HG03439 (cell line): ENCODE measurements around the gene BCAR1.
"Not testable (repeated sequence)": the region's sequence is repeated elsewhere in the genome, so short reads cannot be mapped to it uniquely, and the experiment has no call there.

Experiments
- ATAC-seq: cut with Tn5 transposase; IDR thresholded peaks from one replicate; pipeline ENCODE4 v1.9.1; 2021; ENCODE audit warnings: mild to moderate bottlenecking, moderate library complexity; ENCODE audit not compliant: unreplicated experiment

BCAR1 gene

GRCh38 chr16:75226550-75227360, 24.7 kb downstream of the BCAR1 start:
- ATAC-seq, result no peak

GRCh38 chr16:75225678-75226515, 25.5 kb downstream of the BCAR1 start:
- no peak for ATAC-seq

GRCh38 chr16:75225092-75225491, 26.3 kb downstream of the BCAR1 start:
- ATAC-seq, result no peak

GRCh38 chr16:75224306-75225082, 26.9 kb downstream of the BCAR1 start:
- no peak for ATAC-seq

GRCh38 chr16:75223129-75223528, 28.3 kb downstream of the BCAR1 start:
- ATAC-seq, result not testable (repeated sequence)

GRCh38 chr16:75222271-75222783, 29.1 kb downstream of the BCAR1 start:
- ATAC-seq, result no peak

- ATAC-seq, result peak; percentile 57
Measured at GRCh38 chr16:75219838-75220237, 31.6 kb downstream of the BCAR1 start.

- no peak for ATAC-seq
Measured at GRCh38 chr16:75219088-75219487, 32.3 kb downstream of the BCAR1 start.

GRCh38 chr16:75218256-75219076, 33.0 kb downstream of the BCAR1 start, which contains the start of gene CTRB1:
Gene CTRB1 (plus strand): TSS chr16:75218988. CDS start chr16:75219008, 20 bp downstream.
- ATAC-seq, result no peak

- no peak for ATAC-seq
Measured at GRCh38 chr16:75217389-75217851, 34.0 kb downstream of the BCAR1 start.

- ATAC-seq, result no peak
Measured at GRCh38 chr16:75216576-75216975, 34.8 kb downstream of the BCAR1 start.

- no peak for ATAC-seq
Measured at GRCh38 chr16:75216127-75216526, 35.3 kb downstream of the BCAR1 start.

- ATAC-seq, result not testable (repeated sequence)
Measured at GRCh38 chr16:75211286-75211685, 40.1 kb downstream of the BCAR1 start.

GRCh38 chr16:75209944-75210343, 41.5 kb downstream of the BCAR1 start:
- ATAC-seq, result no peak

GRCh38 chr16:75209514-75209913, 41.9 kb downstream of the BCAR1 start:
- not testable (repeated sequence) for ATAC-seq

GRCh38 chr16:75208861-75209505, 42.4 kb downstream of the BCAR1 start:
- ATAC-seq, result no peak

- no peak for ATAC-seq
Measured at GRCh38 chr16:75208242-75208825, 43.1 kb downstream of the BCAR1 start.

GRCh38 chr16:75207831-75208230, 43.6 kb downstream of the BCAR1 start:
- ATAC-seq, result no peak
